ENCODE measurements around the gene TESK2. TPM values are rescaled to one million over a fixed set of nuclear protein-coding genes. Genes with fewer than 3 reads are reported as not detected.
A peak's percentile ranks its signal among the peaks of the same experiment; 100 is the strongest.

TESK2 gene
- total and polyA plus RNA-seq, 7 donors: 4.3 to 9.2 (median 7.1) TPM

DNA sequence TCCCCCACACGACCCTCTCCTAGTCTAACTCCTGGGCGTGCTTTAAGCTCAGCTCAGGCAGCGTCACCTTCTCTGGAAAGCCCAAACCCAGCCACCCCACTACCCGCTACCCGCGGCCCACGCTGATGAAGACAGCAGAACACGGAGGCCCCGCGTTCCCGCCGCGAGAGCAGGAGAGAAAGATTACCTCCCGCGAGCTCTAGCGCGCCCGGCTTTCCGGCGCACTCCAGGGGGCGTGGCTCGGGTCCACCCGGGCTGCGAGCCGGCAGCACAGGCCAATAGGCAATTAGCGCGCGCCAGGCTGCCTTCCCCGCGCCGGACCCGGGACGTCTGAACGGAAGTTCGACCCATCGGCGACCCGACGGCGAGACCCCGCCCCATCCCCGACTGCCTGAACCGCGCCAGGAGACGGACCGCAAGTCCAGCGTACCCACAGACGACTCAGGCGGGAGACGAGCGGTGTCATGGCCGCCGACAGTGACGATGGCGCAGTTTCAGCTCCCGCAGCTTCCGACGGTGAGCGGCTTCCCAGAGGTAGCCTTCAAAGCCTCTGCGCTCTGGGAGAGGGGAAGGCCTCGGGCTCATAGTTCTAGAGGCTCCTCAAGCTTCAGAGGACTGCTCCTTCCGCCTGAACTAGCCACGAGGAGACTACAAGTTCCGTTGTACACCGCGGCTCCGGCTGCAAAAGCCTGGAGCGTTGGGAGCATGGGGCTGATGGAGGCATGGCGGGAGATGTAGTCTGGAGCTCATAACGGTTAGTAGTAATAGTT is 151.0 kb downstream of the TESK2 start, which contains the start of the genes MUTYH and TOE1:
TSS of gene MUTYH (minus strand) at position 652 of the 770 bp plus-strand sequence. CDS start 5,935 bp downstream, outside the sequence.
TSS of gene TOE1 (plus strand) at position 382 of the 770 bp plus-strand sequence. CDS start at position 465, 83 bp downstream.
- H3K4me3 ChIP-seq: peak within 1 kb of the TSS; percentile 67 to 88 (median 76)
- DNase-seq: peak; percentile 96
- H3K9me3 ChIP-seq: no peaks in the 10 kb centered on the region
- H3K36me3 ChIP-seq: peaks cover 23 to 34% (median 30%) of the 10 kb centered on the region in 4 donors
- peak within 1 kb of the TSS; percentile 92 to 98 (median 96) for H3K27ac ChIP-seq
- peaks cover 0 to 30% (median 28%) of the 10 kb centered on the region in 4 donors for H3K4me1 ChIP-seq
- TF ChIP-seq EP300 (IDR thresholded peaks at IDR 0.05) (no peak), POLR2AphosphoS5 (IDR thresholded peaks at IDR 0.05) (peak; percentile 37 to 82 (median 64)), POLR2A (IDR thresholded peaks at IDR 0.05) (peak; percentile 58 to 60)
- TF ChIP-seq, protein P1, sequence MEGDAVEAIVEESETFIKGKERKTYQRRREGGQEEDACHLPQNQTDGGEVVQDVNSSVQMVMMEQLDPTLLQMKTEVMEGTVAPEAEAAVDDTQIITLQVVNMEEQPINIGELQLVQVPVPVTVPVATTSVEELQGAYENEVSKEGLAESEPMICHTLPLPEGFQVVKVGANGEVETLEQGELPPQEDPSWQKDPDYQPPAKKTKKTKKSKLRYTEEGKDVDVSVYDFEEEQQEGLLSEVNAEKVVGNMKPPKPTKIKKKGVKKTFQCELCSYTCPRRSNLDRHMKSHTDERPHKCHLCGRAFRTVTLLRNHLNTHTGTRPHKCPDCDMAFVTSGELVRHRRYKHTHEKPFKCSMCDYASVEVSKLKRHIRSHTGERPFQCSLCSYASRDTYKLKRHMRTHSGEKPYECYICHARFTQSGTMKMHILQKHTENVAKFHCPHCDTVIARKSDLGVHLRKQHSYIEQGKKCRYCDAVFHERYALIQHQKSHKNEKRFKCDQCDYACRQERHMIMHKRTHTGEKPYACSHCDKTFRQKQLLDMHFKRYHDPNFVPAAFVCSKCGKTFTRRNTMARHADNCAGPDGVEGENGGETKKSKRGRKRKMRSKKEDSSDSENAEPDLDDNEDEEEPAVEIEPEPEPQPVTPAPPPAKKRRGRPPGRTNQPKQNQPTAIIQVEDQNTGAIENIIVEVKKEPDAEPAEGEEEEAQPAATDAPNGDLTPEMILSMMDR (IDR thresholded peaks at IDR 0.05): no peak
- 0 to 1% methylated on average over 70 of the region's 70 CpGs for whole genome bisulfite sequencing, 2 donors
- H3K27me3 ChIP-seq: no peaks in the 10 kb centered on the region
- intact Hi-C loops (cut with DNase I): loop anchor here (1.0 to 5.0 kb wide), 4 partner anchors 36 to 462 kb away; partner anchors contain the start of genes MAST2, TESK2 and UROD

DNA sequence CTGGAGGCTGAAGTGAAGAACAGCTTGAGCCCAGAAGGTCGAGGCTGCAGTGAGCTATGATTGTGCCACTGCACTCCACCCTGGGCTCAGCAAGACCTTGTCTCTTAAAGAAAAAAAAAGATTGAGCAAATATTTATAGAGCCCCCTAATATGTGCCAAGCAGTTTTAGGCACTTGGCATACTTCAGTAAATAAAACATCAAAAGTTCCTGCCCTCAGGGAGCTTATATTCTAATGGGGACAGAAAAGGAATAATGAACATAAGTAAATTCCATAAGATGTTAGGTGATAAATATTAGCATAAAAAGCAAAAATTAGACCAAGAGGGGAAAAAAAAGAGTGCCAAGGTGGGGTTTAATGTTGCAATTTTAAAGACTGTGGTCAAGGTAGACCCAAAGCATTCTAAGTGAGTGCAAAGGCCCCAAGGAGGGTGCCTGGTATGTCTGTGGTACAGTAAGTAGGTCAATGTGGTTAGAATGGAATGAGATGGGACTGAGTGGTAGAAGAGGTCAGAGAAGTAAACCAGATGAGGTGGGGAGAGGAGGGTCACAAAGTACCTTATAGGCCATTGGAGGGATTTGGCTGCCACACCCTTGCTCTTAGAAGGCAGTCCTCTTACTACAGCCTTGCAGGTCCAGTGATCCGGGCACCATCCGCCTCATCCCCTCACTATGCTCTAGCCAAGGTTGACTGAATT is 153.2 kb downstream of the TESK2 start:
- TF ChIP-seq, protein P1 (IDR thresholded peaks at IDR 0.05): no peak
- TF ChIP-seq POLR2A (IDR thresholded peaks at IDR 0.05) (no peak), POLR2AphosphoS5 (IDR thresholded peaks at IDR 0.05) (no peak), EP300 (IDR thresholded peaks at IDR 0.05) (no peak)
- no peak for DNase-seq
- H3K27me3 ChIP-seq: no peaks in the 10 kb centered on the region
- H3K27ac ChIP-seq: no peak overlapping the region
- intact Hi-C loops (cut with DNase I): loop anchor here (5.0 kb wide), 1 partner anchor 465 kb away; the partner anchor contains the start of gene MAST2
- H3K36me3 ChIP-seq: peaks cover 14 to 31% (median 16%) of the 10 kb centered on the region in 4 donors
- peaks cover 0 to 30% (median 28%) of the 10 kb centered on the region in 4 donors for H3K4me1 ChIP-seq
- H3K9me3 ChIP-seq: no peaks in the 10 kb centered on the region
- WGBS, 2 donors: 76 to 91% methylated on average over 3 of the region's 3 CpGs
- no peak overlapping the region for H3K4me3 ChIP-seq

DNA sequence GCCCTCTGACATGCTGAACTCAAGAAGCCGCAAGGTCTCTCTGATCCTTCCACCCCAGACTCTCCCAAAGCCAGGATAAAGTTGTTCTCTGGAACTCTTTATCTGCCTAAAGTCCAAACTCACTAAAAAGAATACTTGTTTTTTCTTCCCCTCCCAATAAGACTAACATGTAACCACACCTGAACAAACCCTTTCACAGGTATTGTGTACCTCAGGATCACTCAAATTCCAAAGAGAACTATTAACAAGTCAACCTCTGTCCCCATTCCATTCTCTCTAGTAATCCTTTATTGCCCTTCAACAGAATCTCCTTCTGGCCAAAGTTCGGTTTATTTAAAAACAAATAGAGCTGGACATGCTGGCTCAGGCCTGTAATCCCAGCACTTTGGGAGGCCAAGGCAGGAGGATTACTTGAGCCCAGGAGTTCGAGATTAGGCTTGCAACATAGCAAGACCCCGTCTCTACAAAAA is 155.1 kb downstream of the TESK2 start:
- intact Hi-C loops (cut with DNase I): loop anchor here (5.0 kb wide), 1 partner anchor 466 kb away; the partner anchor contains the start of gene MAST2
- 19 to 65% methylated on average over 4 of the region's 4 CpGs for WGBS, 2 donors
- H3K4me1 ChIP-seq: peaks cover 0 to 14% (median 11%) of the 10 kb centered on the region in 4 donors

More for the DNA sequence above, 155.1 kb downstream of the TESK2 start:
- peaks cover 11 to 38% (median 23%) of the 10 kb centered on the region in 4 donors for H3K36me3 ChIP-seq
- TF ChIP-seq POLR2A (IDR thresholded peaks at IDR 0.05) (no peak), EP300 (IDR thresholded peaks at IDR 0.05) (no peak), POLR2AphosphoS5 (IDR thresholded peaks at IDR 0.05) (no peak)
- TF ChIP-seq, protein P1 (IDR thresholded peaks at IDR 0.05): no peak
- no peaks in the 10 kb centered on the region for H3K9me3 ChIP-seq
- H3K4me3 ChIP-seq: no peak overlapping the region
- H3K27ac ChIP-seq: no peak overlapping the region
- DNase-seq: no peak
- no peaks in the 10 kb centered on the region for H3K27me3 ChIP-seq

All from sigmoid colon (tissue), 7 donors.